Adipocyte (in vitro differentiated cells): Measurements from ENCODE around the gene RPGRIP1.

Experiments used
- DNase-seq: peaks from one replicate; pipeline ENCODE4 v3.0.0-alpha.2; 2015; ENCODE audit warnings: low read depth
- H3K27me3 ChIP-seq: replicated peaks from 2 replicates; pipeline ENCODE4 v1.7.0; 2013; ENCODE audit warnings: mild to moderate bottlenecking, low read length, moderate library complexity; ENCODE audit not compliant: control insufficient read depth, insufficient read depth
- H3K36me3 ChIP-seq: 2 replicates; pipeline ENCODE4 v1.7.0; 2013; ENCODE audit warnings: low read length, mild to moderate bottlenecking, moderate library complexity; ENCODE audit not compliant: control insufficient read depth, insufficient read depth, severe bottlenecking
- H3K4me1 ChIP-seq: 2 replicates; pipeline ENCODE4 v1.7.0; 2013; ENCODE audit warnings: mild to moderate bottlenecking, low read length, moderate library complexity; ENCODE audit not compliant: control insufficient read depth, insufficient read depth
- H3K4me3 ChIP-seq: 2 replicates; pipeline ENCODE4 v1.7.0; 2013; ENCODE audit warnings: mild to moderate bottlenecking, low read length, moderate library complexity
- H3K9ac ChIP-seq: 2 replicates; pipeline ENCODE4 v1.7.0; 2013; ENCODE audit warnings: mild to moderate bottlenecking, low read length, moderate library complexity
- H3K9me3 ChIP-seq: 2 replicates; pipeline ENCODE4 v1.7.0; 2013; ENCODE audit warnings: mild to moderate bottlenecking, low read length, moderate library complexity; ENCODE audit not compliant: control insufficient read depth

RPGRIP1 gene

DNA sequence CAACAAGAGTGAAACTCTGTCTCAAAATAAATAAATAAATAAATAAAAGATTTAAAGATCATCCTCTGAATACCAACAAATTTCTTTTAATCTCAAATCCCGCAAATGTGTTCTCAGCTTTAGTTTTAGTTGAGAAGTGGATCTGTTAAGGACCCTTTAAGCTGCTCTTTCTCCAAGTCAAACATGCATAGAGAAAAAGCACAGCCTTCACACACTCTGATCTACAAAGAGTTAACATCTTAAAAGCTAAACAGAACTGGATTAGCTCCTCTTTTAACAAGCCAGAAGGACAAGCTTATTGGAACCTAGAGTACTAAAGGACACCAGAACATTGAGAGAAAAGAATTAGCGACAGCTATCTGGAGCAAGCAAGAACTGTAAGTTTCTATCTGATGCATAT is at the start of gene RPGRIP1:
RPGRIP1 (plus strand) TSS at position 301 of the 400 bp plus-strand sequence. CDS start 7,894 bp downstream, outside the sequence.
- H3K9ac ChIP-seq: no peak within 1 kb of the TSS
- no peaks in the 10 kb centered on the region for H3K9me3 ChIP-seq
- H3K4me3 ChIP-seq: no peak within 1 kb of the TSS
- no peak for DNase-seq
- peaks cover 9% of the 10 kb centered on the region for H3K4me1 ChIP-seq
- H3K36me3 ChIP-seq: no peaks in the 10 kb centered on the region
- H3K27me3 ChIP-seq: peaks cover 3% of the 10 kb centered on the region

DNA sequence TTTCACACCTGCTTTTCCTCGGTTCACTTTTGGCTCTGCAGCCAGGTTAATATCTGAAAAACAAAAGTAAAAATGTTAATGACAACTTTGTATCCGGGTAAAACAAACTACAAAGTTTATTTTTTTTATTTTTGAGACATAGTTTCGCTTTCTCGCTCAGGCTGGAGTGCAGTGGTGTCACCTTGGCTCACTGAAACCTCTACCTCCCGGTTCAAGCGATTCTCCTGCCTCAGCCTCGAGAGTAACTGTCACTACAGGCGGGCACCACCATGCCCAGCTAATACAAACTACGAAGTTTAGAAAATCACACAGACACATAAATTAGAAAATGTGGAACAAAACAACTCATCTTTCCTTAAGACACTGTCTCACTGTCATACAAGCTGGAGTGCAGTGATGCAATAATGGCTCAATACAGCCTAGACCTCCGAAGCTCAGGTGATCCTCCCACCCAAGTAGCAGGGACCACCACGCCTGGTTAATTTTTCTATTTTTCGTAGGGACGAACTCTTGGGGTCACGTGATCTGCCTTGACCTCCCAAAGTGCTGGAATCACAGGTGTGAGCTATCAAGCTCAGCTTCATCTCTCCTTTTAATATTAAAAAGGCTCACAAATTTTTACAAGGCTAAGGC is 48.7 kb upstream of the RPGRIP1 start:
- peaks cover 81% of the 10 kb centered on the region for H3K36me3 ChIP-seq

DNA sequence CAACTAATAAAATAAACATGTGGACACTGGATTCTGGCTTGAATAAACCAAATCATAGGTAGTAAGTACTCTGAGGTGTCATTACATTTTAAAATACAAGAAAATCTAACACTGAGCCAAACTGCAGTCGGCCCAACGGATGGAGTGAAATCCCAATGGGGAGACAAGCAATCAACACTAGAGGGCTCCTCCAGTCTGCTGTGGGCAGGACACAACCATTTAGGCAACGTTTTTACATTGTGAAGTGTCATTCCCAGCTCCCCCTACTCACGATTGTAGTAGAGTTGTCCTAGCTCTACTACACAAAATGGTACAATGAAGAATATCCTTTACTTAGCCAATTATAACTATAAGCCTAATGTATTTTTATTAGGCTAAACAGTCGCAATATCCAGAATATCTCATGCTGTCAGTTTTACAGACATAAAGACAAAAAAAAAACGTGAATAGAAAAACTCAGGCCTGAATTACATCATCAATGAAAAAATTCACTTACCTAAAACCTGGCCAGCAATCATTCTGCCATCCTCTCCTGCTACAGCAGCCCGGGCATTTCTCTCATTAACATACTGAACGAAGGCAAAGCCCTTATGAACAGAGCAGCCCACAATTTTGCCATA is 46.3 kb upstream of the RPGRIP1 start:
- no peak overlapping the region for H3K4me3 ChIP-seq
- DNase-seq: no peak
- no peak overlapping the region for H3K9ac ChIP-seq
- H3K27me3 ChIP-seq: no peaks in the 10 kb centered on the region
- peaks cover 78% of the 10 kb centered on the region for H3K36me3 ChIP-seq
- H3K4me1 ChIP-seq: peaks cover 59% of the 10 kb centered on the region
- H3K9me3 ChIP-seq: no peaks in the 10 kb centered on the region

More for the DNA sequence above, 48.7 kb upstream of the RPGRIP1 start:
- H3K4me1 ChIP-seq: peaks cover 54% of the 10 kb centered on the region
- H3K9me3 ChIP-seq: no peaks in the 10 kb centered on the region
- H3K4me3 ChIP-seq: no peak overlapping the region
- H3K9ac ChIP-seq: no peak overlapping the region
- DNase-seq: no peak
- no peaks in the 10 kb centered on the region for H3K27me3 ChIP-seq

DNA sequence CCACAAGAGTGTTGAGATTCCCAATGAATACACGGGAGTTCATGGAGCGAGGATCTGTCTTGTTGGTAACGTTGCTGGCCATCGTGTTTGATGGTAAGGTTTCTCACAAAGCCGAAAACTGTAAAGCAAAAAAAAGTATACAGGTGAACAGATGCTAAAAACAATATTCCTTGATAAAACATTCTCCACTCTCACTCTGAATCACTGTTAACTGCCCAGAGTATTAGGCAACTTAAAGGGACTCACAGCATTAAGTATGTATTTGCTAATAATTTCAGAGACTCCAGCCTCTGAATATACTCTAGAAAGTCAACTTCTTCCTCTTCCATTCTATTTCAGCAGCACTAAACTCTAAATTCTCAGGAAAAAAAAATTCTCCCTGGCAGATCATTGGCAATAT is 45.8 kb upstream of the RPGRIP1 start:
- Histone ChIP-seq H3K27me3 (no peaks in the 10 kb centered on the region), H3K4me3 (no peak overlapping the region), H3K9ac (no peak overlapping the region), H3K36me3 (peaks cover 78% of the 10 kb centered on the region), H3K9me3 (no peaks in the 10 kb centered on the region), H3K4me1 (peaks cover 59% of the 10 kb centered on the region)
- no peak for DNase-seq

DNA sequence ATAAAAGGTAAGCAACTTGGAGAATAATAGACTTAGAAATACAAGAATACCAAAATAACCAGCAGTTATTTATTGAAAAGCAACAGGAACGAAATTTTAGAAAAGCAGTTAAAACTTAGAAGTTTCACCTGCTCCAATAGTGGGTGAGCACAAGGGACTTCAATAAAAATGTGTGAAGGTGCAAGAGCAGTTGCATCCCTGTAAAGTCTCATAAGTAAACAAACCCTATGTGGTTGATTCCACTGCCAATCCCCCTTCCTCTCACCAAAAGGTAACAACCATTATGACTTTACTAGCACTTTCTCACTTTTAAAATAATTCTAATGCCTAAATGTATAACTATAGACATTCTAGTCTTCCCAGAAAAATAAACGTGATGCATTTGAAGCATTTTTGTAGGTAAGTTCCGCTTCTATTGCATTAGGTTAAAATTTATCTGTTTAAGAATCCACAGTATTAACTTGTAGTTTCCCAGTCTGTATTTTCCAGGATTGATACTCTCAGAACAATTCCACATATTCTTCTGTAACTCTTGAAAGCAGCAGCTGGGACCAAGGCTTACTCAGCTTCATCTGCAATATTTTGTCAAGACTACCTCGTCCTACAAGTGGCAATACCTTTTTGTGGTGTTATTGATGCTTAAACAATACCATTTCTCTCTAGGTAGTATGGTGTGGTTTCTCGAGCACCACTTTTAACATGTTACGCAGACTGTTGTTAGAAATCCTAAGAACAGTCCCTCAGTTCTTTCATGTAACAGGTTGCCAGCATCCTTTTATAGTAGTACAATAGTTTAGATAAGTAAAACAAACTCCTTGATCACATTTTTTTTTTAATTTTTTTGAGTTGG is 42.7 kb upstream of the RPGRIP1 start:
- Histone ChIP-seq H3K4me1 (peaks cover 58% of the 10 kb centered on the region), H3K27me3 (no peaks in the 10 kb centered on the region), H3K36me3 (peaks cover 65% of the 10 kb centered on the region), H3K9ac (no peak overlapping the region), H3K9me3 (no peaks in the 10 kb centered on the region), H3K4me3 (no peak overlapping the region)
- no peak for DNase-seq

DNA sequence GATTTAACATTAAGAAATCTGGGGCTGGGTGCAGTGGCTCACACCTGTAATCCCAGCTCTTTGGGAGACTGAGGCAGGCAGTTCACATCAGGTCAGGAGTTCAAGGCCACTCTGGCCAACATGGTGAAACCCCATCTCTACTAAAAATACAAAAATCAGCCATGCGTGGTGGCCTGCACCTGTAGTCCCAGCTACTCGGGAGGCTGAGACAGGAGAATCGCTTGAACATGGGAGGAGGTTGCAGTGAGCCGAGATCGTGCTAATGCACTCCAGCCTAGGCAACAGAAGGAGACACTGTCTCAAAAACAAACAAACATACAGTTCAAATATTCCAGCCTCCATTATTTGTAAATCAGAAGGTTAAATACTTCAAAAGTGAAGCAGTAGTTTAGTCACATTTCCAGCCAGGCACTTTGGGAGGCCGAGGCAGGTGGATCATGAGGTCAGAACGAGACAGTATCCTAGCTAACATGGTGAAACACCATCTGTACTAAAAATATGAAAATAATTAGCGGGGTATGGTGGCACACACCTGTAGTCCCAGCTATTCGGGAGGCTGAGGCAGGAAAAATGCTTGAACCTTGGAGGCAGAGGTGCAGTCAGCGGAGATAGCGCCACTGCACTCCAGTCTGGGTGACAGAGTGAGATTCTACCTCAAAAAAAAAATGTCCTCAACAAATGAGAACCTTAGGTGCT is 40.9 kb upstream of the RPGRIP1 start:
- Histone ChIP-seq H3K4me3 (no peak overlapping the region), H3K9ac (no peak overlapping the region), H3K27me3 (no peaks in the 10 kb centered on the region), H3K36me3 (peaks cover 65% of the 10 kb centered on the region), H3K9me3 (no peaks in the 10 kb centered on the region), H3K4me1 (peaks cover 58% of the 10 kb centered on the region)
- DNase-seq: no peak

DNA sequence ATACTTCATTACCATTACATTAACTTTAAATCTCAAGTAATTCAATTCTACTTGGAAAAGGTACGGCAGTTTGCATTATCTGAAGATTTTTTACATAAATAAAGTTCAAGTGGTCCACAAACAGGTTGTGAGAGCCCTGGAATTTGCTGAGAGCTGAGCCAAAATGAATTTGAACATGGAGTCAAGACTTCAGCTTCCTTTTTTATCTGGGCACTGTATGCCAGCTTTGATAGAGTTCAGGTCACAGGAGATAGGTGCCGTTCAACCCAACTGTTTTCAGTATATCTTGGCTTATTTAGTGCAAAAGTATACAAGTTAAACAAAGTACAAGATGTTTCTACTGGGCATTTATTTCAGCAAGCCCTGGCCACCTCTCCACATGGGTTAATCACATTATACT is 39.5 kb upstream of the RPGRIP1 start:
- Histone ChIP-seq H3K4me1 (peaks cover 54% of the 10 kb centered on the region), H3K36me3 (peaks cover 69% of the 10 kb centered on the region)
- DNase-seq: no peak

DNA sequence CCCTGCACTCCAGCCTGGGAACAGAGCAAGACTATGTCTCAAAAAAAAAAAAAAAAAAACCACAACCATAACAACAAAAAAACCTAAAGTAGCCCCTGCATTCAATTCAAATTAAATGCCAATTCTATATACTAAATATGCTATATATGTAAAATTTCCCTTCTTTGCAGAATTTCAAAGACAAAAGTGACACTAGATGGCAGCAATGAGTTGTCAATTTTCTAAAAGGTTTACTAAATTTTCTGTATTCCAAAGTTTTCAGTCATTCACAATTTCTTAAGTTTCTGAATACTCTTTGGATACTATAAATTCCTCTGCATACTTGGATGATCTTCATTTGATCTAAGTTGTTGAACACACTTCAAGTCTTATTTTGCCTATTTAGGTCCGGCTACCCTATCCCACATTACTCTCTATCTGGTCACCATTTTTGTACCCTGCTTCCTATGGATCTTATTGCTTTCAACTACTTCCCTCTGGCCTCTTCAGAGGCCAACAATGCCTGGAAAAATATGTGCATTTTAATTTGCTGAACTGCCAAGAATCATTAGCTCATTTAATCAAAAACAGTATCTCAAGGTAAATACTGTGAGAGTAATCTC is 38.6 kb upstream of the RPGRIP1 start:
- H3K9ac ChIP-seq: peak overlapping the region; percentile 43
- DNase-seq: peak; percentile 72
- H3K9me3 ChIP-seq: no peaks in the 10 kb centered on the region
- H3K36me3 ChIP-seq: peaks cover 72% of the 10 kb centered on the region
- H3K27me3 ChIP-seq: no peaks in the 10 kb centered on the region
- no peak overlapping the region for H3K4me3 ChIP-seq
- peaks cover 53% of the 10 kb centered on the region for H3K4me1 ChIP-seq

More for the DNA sequence above, 39.5 kb upstream of the RPGRIP1 start:
- H3K27me3 ChIP-seq: no peaks in the 10 kb centered on the region
- no peak overlapping the region for H3K4me3 ChIP-seq
- H3K9me3 ChIP-seq: no peaks in the 10 kb centered on the region
- H3K9ac ChIP-seq: no peak overlapping the region

DNA sequence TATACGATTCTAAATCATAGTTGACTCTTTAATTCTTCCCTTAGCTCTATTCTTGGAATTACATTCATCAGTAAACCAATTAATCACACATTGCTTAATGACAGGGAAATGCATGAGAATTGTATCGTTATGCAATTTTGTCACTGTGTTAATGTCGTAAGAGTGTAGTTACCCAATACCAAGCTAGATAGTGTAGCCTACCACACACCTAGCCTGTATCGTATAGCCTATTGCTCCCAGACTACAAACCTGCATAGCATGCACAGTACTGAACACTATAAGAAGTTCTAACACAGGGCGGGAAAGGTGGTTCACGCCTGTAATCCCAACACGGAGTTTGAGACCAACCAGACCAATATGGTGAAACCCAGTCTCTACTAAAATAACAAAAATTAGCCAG is 35.3 kb upstream of the RPGRIP1 start:
- H3K36me3 ChIP-seq: peaks cover 73% of the 10 kb centered on the region
- H3K4me1 ChIP-seq: peaks cover 60% of the 10 kb centered on the region
- no peak overlapping the region for H3K4me3 ChIP-seq
- H3K27me3 ChIP-seq: no peaks in the 10 kb centered on the region
- no peak for DNase-seq
- no peak overlapping the region for H3K9ac ChIP-seq
- H3K9me3 ChIP-seq: no peaks in the 10 kb centered on the region

DNA sequence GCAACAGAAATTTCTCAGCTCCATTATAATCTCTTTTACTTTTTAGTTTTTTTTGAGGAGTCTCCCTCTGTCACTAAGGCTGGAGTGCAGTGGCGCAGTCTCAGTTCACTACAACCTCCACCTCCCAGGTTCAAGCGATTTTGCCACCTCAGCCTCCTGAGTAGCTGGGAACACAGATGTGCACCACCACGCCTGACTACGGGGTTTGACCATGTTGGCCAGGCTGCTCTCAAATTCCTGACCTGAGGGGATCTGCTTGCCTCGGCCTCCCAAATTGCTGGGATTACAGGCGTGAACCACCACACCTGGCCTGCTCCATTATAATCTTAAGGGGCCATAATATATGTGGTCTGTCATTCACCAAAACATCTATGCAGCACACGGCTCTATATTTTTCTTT is 34.1 kb upstream of the RPGRIP1 start:
- Histone ChIP-seq H3K9ac (no peak overlapping the region), H3K4me3 (no peak overlapping the region), H3K9me3 (no peaks in the 10 kb centered on the region), H3K36me3 (peaks cover 76% of the 10 kb centered on the region), H3K27me3 (no peaks in the 10 kb centered on the region), H3K4me1 (peaks cover 60% of the 10 kb centered on the region)
- no peak for DNase-seq
